NCI-H2029 treated with DMSO at 0.1 percent for 48 hours (cell line): ENCODE data around the gene CELA3A.
"Not testable (repeated sequence)": the region's sequence is repeated elsewhere in the genome, so short reads cannot be mapped to it uniquely, and the experiment has no call there.

Source experiments
- DNase-seq: peaks from one replicate; lab custom pipeline; 2025; lab: John Stamatoyannopoulos, UW

CELA3A gene

GRCh38 chr1:22001409-22001808, at the start of gene CELA3A:
Gene CELA3A, plus strand, starts transcription at chr1:22001657. Its CDS starts 18 bp downstream, at chr1:22001675.
- no peak for DNase-seq

- DNase-seq, result no peak
Observed at GRCh38 chr1:21952786-21953520, 48.5 kb upstream of the CELA3A start.

- no peak for DNase-seq
Observed at GRCh38 chr1:21955058-21955457, 46.4 kb upstream of the CELA3A start.

- DNase-seq, result no peak
Observed at GRCh38 chr1:21955501-21956281, 45.8 kb upstream of the CELA3A start.

GRCh38 chr1:21956720-21957552, 44.5 kb upstream of the CELA3A start:
- peak; percentile 80 for DNase-seq

GRCh38 chr1:21961337-21961736, 40.1 kb upstream of the CELA3A start:
- no peak for DNase-seq

GRCh38 chr1:21961799-21962198, 39.7 kb upstream of the CELA3A start:
- no peak for DNase-seq

- DNase-seq, result peak; percentile 39
Observed at GRCh38 chr1:21963477-21964217, 37.8 kb upstream of the CELA3A start.

GRCh38 chr1:21966247-21967000, 35.0 kb upstream of the CELA3A start:
- DNase-seq, result no peak

- not testable (repeated sequence) for DNase-seq
Observed at GRCh38 chr1:21967216-21967615, 34.2 kb upstream of the CELA3A start.

GRCh38 chr1:21969066-21969465, 32.4 kb upstream of the CELA3A start:
- not testable (repeated sequence) for DNase-seq

- not testable (repeated sequence) for DNase-seq
Observed at GRCh38 chr1:21970523-21970922, 30.9 kb upstream of the CELA3A start.

GRCh38 chr1:21972973-21973441, 28.4 kb upstream of the CELA3A start:
- not testable (repeated sequence) for DNase-seq

GRCh38 chr1:21973948-21974347, 27.5 kb upstream of the CELA3A start:
- DNase-seq, result not testable (repeated sequence)

- peak; percentile 4 for DNase-seq
Observed at GRCh38 chr1:21974699-21975098, 26.8 kb upstream of the CELA3A start.

- DNase-seq, result not testable (repeated sequence)
Observed at GRCh38 chr1:21975296-21975695, 26.2 kb upstream of the CELA3A start.

GRCh38 chr1:21976703-21977239, 24.7 kb upstream of the CELA3A start, which contains the start of gene CELA3B:
Gene CELA3B, plus strand, starts transcription at chr1:21977022. Its CDS starts 18 bp downstream, at chr1:21977040.
- not testable (repeated sequence) for DNase-seq

- not testable (repeated sequence) for DNase-seq
Observed at GRCh38 chr1:21978209-21978608, 23.2 kb upstream of the CELA3A start.

- DNase-seq, result not testable (repeated sequence)
Observed at GRCh38 chr1:21980515-21981220, 20.8 kb upstream of the CELA3A start.

- not testable (repeated sequence) for DNase-seq
Observed at GRCh38 chr1:21981253-21981652, 20.2 kb upstream of the CELA3A start.
